Loucy (cell line): ENCODE results near the gene IGSF22.

Experiments used
- H2AFZ ChIP-seq: fragments of 200-600 bp; sonication (generic); 2 replicates; pipeline ENCODE4 v1.6.0; 2016; ENCODE audit warnings: antibody characterized with exemption, mild to moderate bottlenecking, low read length, moderate library complexity
- H3F3A ChIP-seq: fragments of 200-600 bp; 2 replicates; pipeline ENCODE4 v1.6.0; 2016; ENCODE audit warnings: antibody characterized with exemption, low read depth, mild to moderate bottlenecking
- H3K27me3 ChIP-seq: fragments of 200-600 bp; sonication (generic); 2 replicates; pipeline ENCODE4 v1.6.1; 2014; ENCODE audit warnings: low read length, mild to moderate bottlenecking; ENCODE audit not compliant: insufficient read depth, poor library complexity, severe bottlenecking
- H3K36me3 ChIP-seq: fragments of 200-600 bp; sonication (generic); 2 replicates; pipeline ENCODE4 v1.6.1; 2016; ENCODE audit warnings: low read length; ENCODE audit not compliant: insufficient read depth
- H3K4me1 ChIP-seq: fragments of 200-600 bp; sonication (generic); 2 replicates; pipeline ENCODE4 v1.5.1; 2014; ENCODE audit warnings: low read length, mild to moderate bottlenecking; ENCODE audit not compliant: insufficient read depth, poor library complexity, severe bottlenecking
- H3K4me2 ChIP-seq: fragments of 200-600 bp; sonication (generic); 2 replicates; pipeline ENCODE4 v1.6.0; 2014; ENCODE audit warnings: antibody characterized with exemption, low read length, low read depth, mild to moderate bottlenecking; ENCODE audit not compliant: poor library complexity, severe bottlenecking
- H3K4me3 ChIP-seq: fragments of 200-600 bp; sonication (generic); 2 replicates; pipeline ENCODE4 v1.5.1; 2014; ENCODE audit warnings: low read length, mild to moderate bottlenecking, mixed read lengths; ENCODE audit not compliant: poor library complexity, severe bottlenecking
- H3K79me2 ChIP-seq: fragments of 200-600 bp; sonication (generic); 2 replicates; pipeline ENCODE4 v1.6.1; 2014; ENCODE audit warnings: low read length; ENCODE audit not compliant: insufficient read depth
- H3K9ac ChIP-seq: fragments of 200-600 bp; sonication (generic); 2 replicates; pipeline ENCODE4 v1.6.0; 2014; ENCODE audit warnings: mild to moderate bottlenecking, low read depth, low read length, moderate library complexity; ENCODE audit not compliant: poor library complexity, severe bottlenecking
- H3K9me2 ChIP-seq: fragments of 200-600 bp; sonication (generic); replicated peaks from 2 replicates; pipeline ENCODE4 v1.6.1; 2016; ENCODE audit warnings: low read depth, low read length, mixed read lengths
- H3K9me3 ChIP-seq: fragments of 200-600 bp; sonication (generic); 2 replicates; pipeline ENCODE4 v1.6.1; 2014; ENCODE audit warnings: mild to moderate bottlenecking, antibody characterized with exemption, low read length, low read depth; ENCODE audit not compliant: insufficient read depth
- H4K20me1 ChIP-seq: fragments of 200-600 bp; sonication (generic); 2 replicates; pipeline ENCODE4 v1.6.0; 2014; ENCODE audit warnings: antibody characterized with exemption, low read length, mild to moderate bottlenecking; ENCODE audit not compliant: insufficient read depth, poor library complexity, severe bottlenecking
- EZH2phosphoT487 ChIP-seq: fragments of 200-600 bp; IDR thresholded peaks from 2 replicates; pipeline ENCODE4 v1.6.1; 2018; ENCODE audit warnings: antibody characterized with exemption, mild to moderate bottlenecking, moderate library complexity, borderline replicate concordance
- TF ChIP-seq, protein P1 (sequence below): fragments of 200-600 bp; sonication (generic); conservative IDR thresholded peaks from 2 replicates; pipeline ENCODE4 v1.5.1; 2014; ENCODE audit warnings: mild to moderate bottlenecking, antibody characterized with exemption, low read length

Gene IGSF22

DNA sequence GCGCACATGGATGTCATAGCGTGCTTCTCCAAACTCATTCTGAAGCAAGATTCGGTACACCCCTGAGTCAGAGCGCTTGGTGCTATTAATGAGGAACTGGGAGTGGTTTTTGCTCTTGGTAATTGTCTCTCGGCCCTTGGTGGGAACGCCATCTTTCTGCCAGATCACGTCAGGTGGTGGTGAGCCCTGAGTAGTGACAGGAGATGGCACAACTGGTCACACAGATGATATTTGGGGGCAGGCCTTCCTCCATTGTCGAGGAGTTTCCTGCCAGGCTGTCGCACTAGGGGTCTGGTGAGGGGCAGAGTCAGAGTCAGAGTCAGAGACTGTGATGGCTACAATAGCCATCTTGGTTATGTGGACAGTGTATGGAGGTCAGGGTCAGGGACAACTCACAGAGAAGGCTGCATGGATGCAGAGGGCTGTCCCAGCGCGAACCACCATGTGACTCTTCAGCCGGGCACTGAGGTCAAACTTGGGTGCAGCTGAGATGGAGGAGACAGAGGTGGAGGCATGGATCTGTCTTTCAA lies 18.1 kb downstream of the IGSF22 start:
- no peaks in the 10 kb centered on the region for H3K4me1 ChIP-seq
- H2AFZ ChIP-seq: no peak overlapping the region
- no peaks in the 10 kb centered on the region for H3K9me3 ChIP-seq
- no peak overlapping the region for H3K4me2 ChIP-seq
- no peak overlapping the region for H3K4me3 ChIP-seq
- peaks cover 33% of the 10 kb centered on the region for H3K27me3 ChIP-seq
- H3K36me3 ChIP-seq: no peaks in the 10 kb centered on the region
- no peak for TF ChIP-seq EZH2phosphoT487
- TF ChIP-seq, protein P1, sequence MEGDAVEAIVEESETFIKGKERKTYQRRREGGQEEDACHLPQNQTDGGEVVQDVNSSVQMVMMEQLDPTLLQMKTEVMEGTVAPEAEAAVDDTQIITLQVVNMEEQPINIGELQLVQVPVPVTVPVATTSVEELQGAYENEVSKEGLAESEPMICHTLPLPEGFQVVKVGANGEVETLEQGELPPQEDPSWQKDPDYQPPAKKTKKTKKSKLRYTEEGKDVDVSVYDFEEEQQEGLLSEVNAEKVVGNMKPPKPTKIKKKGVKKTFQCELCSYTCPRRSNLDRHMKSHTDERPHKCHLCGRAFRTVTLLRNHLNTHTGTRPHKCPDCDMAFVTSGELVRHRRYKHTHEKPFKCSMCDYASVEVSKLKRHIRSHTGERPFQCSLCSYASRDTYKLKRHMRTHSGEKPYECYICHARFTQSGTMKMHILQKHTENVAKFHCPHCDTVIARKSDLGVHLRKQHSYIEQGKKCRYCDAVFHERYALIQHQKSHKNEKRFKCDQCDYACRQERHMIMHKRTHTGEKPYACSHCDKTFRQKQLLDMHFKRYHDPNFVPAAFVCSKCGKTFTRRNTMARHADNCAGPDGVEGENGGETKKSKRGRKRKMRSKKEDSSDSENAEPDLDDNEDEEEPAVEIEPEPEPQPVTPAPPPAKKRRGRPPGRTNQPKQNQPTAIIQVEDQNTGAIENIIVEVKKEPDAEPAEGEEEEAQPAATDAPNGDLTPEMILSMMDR: no peak
- no peaks in the 10 kb centered on the region for H3K9me2 ChIP-seq
- no peaks in the 10 kb centered on the region for H3F3A ChIP-seq
- H3K79me2 ChIP-seq: no peaks in the 10 kb centered on the region
- H3K9ac ChIP-seq: no peak overlapping the region
- no peaks in the 10 kb centered on the region for H4K20me1 ChIP-seq

DNA sequence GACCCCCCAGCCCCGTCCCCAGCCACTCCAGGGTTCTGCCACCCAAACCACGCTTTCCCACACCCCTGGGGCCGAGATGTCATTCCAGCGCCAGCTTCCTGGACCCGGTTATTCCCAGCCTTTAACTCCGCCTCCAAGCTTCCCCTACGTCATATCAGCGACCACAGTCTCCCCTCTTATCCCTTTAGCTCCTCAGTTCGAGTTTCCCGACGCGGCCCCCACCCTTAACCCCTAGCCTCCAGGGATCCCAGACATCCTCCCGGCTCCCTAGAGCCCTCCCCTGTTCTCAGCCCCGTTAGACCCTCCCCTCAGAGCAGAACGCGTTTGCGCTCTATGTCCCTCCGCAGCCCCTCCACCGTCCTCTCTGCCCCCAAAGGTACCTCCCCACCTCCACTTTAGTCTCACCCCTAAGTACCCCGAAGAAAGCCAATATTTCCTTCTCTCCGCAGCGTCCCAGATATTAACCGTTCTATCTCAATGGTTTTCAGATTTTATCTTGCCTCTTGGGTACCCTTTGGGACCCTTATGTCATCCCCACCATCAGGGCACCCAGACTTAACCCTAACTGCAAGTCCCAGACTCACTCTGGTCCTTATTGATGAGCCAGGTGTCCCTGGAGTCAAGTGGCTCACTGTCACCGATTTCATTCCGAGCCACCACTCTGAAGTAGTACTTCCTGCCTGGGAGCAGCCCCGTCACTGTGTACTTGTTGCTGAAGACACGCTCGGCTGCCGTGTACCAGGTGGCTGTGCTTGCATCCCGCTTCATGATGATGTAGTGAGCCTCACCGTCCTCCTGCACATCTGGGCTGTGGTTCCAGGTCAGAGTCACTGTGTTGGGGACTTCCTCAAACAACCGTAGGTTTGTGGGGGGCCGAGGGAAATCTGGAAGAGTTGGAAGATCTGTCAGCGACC lies 19.4 kb downstream of the IGSF22 start:
- Histone ChIP-seq H3K79me2 (no peaks in the 10 kb centered on the region), H3K27me3 (peaks cover 33% of the 10 kb centered on the region), H2AFZ (peak overlapping the region; percentile 46; the same call in 1 of the 2 replicates), H3K9me3 (no peaks in the 10 kb centered on the region), H3K36me3 (no peaks in the 10 kb centered on the region), H3K4me1 (no peaks in the 10 kb centered on the region), H3K4me3 (no peak overlapping the region), H3K4me2 (no peak overlapping the region), H4K20me1 (no peaks in the 10 kb centered on the region), H3K9ac (no peak overlapping the region), H3F3A (no peaks in the 10 kb centered on the region), H3K9me2 (no peaks in the 10 kb centered on the region)
- no peak for TF ChIP-seq EZH2phosphoT487
- TF ChIP-seq, protein P1: no peak

DNA sequence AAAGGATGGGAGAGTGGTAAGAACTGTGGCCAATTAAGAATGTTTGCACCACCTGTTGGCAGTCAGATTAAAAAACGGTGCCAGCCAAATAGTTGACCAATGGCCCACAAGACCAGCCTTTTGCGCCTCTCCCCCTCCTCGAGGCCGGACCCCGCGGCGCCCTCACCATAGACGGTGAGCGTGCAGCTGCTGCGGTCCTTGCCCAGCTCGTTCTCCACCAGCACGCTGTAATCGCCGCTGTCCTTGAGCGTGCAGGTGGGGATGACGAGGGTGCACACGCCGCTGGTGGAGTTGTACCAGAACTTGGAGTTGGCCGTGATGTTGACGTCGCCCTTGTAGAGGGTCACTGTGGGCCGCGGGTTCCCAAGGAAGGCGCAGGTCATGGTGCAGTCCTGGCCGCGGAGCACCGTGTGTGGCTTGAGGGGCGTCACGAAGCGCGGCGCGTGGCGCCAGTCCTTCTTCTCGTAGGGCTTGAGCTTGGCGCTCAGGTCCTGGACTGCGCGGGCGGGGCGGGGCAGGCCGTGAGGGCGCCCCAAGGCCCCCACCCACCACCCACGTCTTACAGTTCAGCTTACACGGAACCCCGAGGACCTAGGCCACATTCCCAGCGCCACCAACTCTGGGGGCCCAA lies 20.2 kb downstream of the IGSF22 start:
- no peaks in the 10 kb centered on the region for H3K4me1 ChIP-seq
- no peaks in the 10 kb centered on the region for H3K9me3 ChIP-seq
- TF ChIP-seq, protein P1: no peak
- TF ChIP-seq EZH2phosphoT487: no peak
- H3K27me3 ChIP-seq: peaks cover 38% of the 10 kb centered on the region
- no peak overlapping the region for H2AFZ ChIP-seq
- no peaks in the 10 kb centered on the region for H3K79me2 ChIP-seq
- no peaks in the 10 kb centered on the region for H4K20me1 ChIP-seq
- no peak overlapping the region for H3K4me2 ChIP-seq
- H3K9me2 ChIP-seq: no peaks in the 10 kb centered on the region
- no peaks in the 10 kb centered on the region for H3F3A ChIP-seq
- H3K9ac ChIP-seq: no peak overlapping the region
- no peaks in the 10 kb centered on the region for H3K36me3 ChIP-seq
- H3K4me3 ChIP-seq: no peak overlapping the region
